Dedifferentiated amniotic fluid mesenchymal stem cell (primary cell): ENCODE data around the gene IGF1R.

Source experiments
- DNase-seq: peaks from one replicate; pipeline ENCODE4 v3.0.0-alpha.2; 2016; ENCODE audit errors: extremely low spot score

IGF1R gene

DNA sequence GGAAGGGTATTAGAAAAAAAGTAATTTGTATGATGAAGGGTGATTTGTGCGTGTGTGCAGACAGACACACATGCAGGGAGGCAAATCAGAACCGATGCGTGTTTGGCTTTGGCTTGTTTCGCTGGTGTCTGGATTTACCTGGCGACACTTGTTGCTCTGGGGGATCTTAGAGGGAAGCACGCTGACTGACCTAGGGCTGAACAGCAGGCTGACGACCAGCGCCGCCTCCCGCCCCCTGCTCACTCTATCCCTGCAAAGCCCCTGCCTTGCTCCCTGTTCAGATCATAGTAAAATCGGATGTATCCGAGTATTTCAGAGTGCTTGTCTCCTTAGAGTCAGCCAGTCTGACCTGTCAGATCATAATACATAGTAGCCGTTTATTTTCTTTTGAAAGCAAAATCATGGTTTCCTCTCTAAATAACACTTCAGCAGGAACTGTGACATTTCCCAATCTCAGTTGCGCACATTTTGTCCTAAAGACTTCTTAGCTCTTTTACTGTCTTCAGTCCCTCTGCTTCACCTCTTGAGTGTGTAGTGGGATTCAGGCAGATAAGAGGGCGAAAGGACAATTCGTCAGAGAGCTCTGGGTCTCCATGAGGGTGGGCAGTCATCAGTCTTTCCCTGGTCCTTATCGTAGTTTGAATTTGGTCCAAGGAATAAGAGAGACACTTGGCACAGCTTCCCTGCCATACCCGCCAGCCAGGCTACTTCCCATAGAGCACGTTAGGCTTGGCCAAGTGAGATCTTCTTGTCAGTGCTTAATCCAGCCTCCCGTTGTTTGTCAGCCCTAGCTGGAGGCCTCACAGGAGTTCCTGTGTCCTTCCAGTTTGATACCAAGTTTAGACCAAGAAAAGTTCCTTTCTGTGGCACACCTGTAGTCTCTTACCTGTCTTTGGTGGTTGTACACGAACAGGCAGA, 261.9 kb downstream of the IGF1R start:
- DNase-seq, result no peak

DNA sequence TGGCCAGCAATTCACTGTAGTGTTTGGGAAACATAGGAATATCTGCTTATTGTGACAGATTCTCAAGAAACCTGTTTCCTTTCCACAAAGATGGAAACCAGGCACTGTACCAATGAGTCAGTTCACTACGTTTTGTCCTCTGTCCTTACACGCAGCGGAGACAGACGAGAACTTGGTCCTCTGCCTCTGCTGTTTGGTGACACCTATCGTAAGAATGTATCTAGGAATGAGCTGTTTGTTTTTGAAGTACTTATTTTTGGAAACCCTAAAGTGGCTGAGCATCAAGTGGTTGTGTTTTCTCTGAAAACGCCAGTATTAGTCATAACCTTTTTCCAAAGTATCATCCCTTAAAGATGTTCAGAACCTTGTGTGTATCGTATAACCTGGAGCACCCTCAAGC, 266.3 kb downstream of the IGF1R start:
- DNase-seq, result peak; percentile 90

DNA sequence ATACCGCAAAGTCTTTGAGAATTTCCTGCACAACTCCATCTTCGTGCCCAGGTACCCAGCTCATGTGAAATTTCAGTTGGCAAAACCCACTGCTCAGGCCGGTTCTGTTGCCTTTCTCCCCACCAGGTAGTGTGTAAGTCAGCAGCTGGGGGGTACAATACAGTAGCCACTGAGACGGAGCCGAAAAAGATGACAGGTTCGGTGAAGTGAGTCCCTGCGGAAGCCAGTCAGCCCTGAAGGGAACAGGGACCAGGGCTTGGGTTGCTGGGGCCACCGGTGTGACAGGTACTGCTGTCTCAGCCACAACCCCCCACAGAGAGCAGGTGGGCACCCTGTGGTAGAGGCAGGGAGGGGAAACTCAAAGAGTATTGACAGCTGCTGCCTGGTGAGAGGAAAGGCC, 268.5 kb downstream of the IGF1R start:
- no peak for DNase-seq

- no peak for DNase-seq
Measured at GRCh38 chr15:98917417-98917816, 269.1 kb downstream of the IGF1R start.

GRCh38 chr15:98920091-98920880, 271.9 kb downstream of the IGF1R start:
- no peak for DNase-seq

DNA sequence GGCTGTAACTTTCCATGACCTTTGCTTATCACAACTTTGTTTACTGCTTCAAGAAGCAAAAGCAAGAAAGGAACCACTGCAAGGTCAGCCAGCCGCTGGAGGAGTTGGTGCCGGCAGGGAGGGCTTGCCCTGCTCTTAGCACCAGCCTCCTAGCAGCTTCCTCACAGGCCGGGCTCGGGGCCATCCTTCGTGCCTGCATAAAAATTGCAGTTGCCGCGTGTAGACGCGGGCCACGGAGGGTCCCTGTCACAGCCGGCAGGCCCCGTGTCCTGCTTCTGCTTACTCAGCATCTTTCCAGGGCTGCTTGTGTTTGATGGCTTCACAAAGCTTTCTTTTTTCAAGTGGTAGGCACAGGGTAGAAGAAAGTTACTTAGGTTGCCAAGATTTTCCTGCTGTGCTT, 274.8 kb downstream of the IGF1R start:
- no peak for DNase-seq

DNA sequence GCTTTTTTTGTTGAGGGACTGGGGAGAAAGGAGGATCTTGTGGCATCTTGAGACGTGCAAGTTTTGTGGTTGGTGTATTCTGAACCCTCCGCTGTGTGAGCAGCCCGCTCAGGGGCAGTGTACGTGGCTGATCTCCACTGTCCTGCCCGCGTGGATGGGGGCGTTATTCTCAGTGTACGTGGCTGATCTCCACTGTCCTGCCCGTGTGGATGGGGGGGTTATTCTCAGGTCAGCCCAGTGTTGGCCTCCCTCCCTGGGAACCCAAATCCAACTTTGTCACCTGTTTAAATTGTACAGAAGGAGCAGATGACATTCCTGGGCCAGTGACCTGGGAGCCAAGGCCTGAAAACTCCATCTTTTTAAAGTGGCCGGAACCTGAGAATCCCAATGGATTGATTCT, 275.2 kb downstream of the IGF1R start:
- DNase-seq, result no peak

DNA sequence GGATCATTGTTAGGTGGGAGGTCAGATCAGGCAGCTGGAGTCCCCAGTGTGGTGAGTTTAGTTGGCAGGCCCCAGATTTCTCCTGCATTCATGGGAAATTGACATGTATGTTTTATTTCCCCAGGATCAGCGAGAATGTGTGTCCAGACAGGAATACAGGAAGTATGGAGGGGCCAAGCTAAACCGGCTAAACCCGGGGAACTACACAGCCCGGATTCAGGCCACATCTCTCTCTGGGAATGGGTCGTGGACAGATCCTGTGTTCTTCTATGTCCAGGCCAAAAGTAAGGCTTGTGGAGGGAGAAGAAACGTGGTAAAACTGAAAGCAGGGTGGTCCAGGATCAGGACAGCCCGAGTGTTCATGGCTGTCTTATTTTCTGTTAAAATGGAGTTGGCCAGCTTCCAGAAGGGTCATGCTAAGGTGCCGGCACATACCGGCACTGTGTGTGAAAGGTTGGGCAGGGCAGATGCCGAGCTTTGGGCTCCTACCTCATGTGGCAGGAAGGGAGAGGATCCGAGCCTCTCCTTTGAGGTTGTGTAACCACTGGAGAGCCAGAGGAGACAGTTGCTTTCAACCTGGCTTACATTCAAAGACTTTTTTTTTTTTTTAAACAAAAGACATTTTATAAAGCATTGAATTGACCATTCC, 276.2 kb downstream of the IGF1R start:
- DNase-seq, result no peak

DNA sequence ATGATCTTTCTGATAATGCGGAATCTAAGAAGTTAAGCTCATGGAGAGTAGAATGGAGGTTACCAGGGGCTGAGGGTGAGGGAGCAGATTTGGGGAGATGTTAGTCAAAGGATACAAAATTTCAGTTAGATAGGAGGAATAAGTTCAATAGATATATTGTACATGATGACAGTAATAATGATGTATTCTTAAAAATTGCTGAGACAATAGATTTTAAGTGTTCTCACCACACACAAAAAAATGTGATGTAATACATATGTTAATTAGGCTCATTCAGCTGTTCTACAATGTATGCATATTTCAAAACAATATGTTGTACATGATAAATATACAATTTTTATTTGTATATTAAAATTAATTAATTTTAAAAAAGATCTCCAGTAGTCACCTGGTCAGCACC, 277.9 kb downstream of the IGF1R start:
- DNase-seq, result no peak

GRCh38 chr15:98927022-98927421, 278.7 kb downstream of the IGF1R start:
- DNase-seq, result no peak

- no peak for DNase-seq
Measured at GRCh38 chr15:98927996-98928395, 279.7 kb downstream of the IGF1R start.

DNA sequence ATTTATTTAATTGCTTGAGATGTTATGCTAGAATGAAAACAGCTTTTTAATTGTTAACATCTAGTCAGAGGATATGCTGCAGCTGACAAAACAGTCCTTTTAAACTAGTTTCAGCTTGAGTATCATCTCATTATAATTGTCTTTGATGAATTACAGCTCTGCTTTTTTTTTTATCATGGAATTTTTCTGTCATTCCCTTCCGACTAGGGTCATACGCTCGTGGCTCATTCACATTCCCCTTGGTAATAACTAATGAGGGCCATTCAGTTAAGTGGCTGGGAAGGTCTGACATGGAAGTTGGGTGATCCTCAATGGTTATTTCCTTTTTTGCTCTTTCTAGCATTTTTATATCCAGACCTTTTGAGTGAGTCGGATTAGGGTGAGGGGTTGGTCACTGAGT, 282.2 kb downstream of the IGF1R start:
- DNase-seq, result no peak

DNA sequence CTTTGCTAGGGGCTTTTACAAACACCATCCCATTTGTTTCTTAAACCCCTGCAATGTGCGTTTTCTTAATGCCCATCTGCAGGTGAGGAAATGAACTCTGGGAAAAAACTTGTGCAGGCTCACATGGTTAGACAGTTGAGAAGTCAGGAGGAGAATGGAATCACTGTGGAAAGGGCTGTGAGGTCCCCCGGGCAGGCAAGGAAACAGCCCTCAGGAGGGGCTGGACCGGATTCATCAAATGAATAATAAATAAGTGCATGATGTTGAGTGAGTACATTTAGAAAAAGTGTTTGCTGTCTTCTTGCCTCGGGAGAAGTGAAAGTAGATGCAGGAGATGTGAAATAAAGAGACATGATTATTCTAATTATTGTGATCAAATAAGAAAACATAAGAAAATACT, 282.7 kb downstream of the IGF1R start:
- DNase-seq, result no peak

DNA sequence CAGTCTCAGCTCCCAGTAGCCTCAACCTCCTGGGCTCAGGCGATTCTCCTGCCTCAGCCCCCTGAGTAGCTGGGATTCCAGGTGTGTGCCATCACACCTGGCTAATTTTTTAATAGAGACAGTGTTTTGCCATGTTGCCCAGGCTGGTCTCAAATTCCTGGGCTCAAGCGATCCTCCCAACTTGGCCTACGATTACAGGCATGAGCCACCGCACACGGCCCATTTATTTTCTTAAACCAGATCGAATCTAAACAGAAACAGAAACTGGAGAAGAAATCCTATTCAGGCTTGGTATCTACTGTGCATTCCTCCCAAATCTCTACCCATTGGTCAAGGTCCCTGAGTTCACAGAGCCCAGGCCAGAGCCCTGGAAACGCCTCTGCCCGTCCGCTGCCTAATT, 285.1 kb downstream of the IGF1R start:
- DNase-seq, result no peak

- DNase-seq, result no peak
Measured at GRCh38 chr15:98935736-98936135, 287.4 kb downstream of the IGF1R start.

GRCh38 chr15:98937413-98938104, 289.2 kb downstream of the IGF1R start:
- no peak for DNase-seq

GRCh38 chr15:98938105-98938417, 289.7 kb downstream of the IGF1R start:
- no peak for DNase-seq

- no peak for DNase-seq
Measured at GRCh38 chr15:98938799-98939198, 290.5 kb downstream of the IGF1R start.

GRCh38 chr15:98939311-98940080, 291.2 kb downstream of the IGF1R start:
- no peak for DNase-seq

GRCh38 chr15:98941595-98942255, 293.4 kb downstream of the IGF1R start:
- no peak for DNase-seq

DNA sequence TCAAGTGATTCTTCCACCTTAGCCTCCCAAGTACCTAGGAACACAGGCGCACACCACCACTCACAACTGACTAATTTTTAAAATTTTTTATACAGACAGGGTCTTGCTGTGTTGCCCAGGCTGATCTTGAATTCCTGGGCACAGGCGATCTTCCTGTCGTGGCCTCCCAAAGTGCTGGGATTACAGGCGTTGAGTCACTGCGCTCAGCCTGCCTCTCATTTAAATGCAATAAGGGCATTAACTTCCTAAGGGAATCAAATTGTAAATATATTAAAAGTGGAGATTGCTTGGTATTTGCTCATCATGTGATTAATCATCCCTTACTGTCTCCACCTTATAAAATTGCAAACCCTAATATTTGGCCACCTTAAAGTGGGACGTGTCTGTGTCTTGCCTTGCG, 294.1 kb downstream of the IGF1R start:
- DNase-seq, result no peak
